Measurements from ENCODE around the gene BRD4.

Gene BRD4

GRCh38 chr19:15238639-15239155 is 93.6 kb downstream of the BRD4 start:
- no peak for DNase-seq (ENCODE audit: low read depth)
- H3K4me3 ChIP-seq (ENCODE audit: control insufficient read depth, low read depth, low read length), result no peak overlapping the region
- TF ChIP-seq, protein P1, sequence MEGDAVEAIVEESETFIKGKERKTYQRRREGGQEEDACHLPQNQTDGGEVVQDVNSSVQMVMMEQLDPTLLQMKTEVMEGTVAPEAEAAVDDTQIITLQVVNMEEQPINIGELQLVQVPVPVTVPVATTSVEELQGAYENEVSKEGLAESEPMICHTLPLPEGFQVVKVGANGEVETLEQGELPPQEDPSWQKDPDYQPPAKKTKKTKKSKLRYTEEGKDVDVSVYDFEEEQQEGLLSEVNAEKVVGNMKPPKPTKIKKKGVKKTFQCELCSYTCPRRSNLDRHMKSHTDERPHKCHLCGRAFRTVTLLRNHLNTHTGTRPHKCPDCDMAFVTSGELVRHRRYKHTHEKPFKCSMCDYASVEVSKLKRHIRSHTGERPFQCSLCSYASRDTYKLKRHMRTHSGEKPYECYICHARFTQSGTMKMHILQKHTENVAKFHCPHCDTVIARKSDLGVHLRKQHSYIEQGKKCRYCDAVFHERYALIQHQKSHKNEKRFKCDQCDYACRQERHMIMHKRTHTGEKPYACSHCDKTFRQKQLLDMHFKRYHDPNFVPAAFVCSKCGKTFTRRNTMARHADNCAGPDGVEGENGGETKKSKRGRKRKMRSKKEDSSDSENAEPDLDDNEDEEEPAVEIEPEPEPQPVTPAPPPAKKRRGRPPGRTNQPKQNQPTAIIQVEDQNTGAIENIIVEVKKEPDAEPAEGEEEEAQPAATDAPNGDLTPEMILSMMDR (IDR thresholded peaks at IDR 0.05; ENCODE audit: control insufficient read depth, insufficient read depth, low read depth, low read length, missing control alignments), result no peak

DNA sequence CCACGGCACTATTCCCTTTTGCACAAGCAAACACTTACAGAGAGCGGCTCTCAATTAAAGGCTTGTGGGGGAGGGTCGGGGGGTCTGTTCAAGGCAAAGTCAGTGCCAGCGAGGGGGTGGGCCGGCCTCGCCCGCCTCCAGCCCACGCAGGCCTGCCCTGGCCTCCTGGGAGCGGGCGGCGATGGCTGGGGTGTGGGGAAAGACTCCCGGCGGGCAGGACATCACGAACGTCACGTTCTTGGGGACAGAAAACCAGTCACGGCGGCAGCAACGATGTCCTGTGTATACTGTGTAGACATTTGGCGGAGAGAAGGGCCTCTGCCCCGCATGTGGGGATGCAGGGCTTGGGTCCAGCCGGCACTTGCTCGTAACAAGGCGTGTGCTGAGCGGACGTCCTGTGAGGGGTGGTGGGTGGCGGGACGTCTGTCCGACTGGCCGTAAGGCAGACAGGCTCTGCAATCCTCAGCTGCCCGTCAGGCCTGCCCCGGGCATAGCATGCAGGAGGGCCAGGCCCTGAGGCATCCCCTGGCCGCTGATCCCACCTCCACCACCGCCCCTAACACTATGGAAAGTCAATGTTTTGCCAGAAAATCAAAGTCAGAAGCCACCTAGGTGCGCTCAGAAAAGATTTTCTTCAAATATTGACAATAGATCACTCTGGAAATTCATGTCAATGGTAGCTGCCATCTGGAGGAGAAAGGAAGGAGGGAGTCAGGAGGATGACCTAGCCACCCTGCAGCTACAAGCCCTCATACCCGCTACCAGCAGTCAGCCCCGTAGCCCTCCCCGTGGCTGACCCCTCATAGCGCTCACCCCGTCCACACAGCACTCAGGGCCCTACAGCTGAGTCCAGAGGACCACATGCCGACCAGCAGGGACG is 94.3 kb downstream of the BRD4 start:
- no peak overlapping the region for H3K4me3 ChIP-seq (ENCODE audit: control insufficient read depth, low read depth, low read length)
- TF ChIP-seq, protein P1 (IDR thresholded peaks at IDR 0.05; ENCODE audit: control insufficient read depth, insufficient read depth, low read depth, low read length, missing control alignments), result no peak
- no peak for DNase-seq (ENCODE audit: low read depth)

- H3K4me3 ChIP-seq (ENCODE audit: control insufficient read depth, low read depth, low read length), result no peak overlapping the region
- TF ChIP-seq, protein P1 (IDR thresholded peaks at IDR 0.05; ENCODE audit: control insufficient read depth, insufficient read depth, low read depth, low read length, missing control alignments), result no peak
- no peak for DNase-seq (ENCODE audit: low read depth)
Observed at GRCh38 chr19:15236886-15237285, 95.5 kb downstream of the BRD4 start.

DNA sequence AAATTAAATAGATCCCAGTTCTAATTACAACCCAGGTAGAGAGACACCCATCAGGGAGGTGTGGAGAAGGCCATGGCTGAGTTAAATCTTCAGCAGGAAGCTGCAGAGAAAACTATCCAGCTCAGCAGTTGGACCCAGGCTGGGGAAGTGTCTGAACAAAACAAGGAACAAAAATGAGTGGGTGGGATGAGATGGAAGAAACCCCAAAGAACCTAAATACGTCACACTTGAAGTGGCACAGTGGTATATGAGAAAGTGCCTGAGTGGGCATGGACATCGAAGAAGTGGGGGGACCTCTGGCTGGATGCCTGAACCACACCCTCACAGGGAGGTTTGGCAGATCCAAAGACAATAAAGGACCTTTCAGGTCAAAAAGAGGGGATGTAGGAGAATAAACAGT is 96.6 kb downstream of the BRD4 start:
- no peak for DNase-seq (ENCODE audit: low read depth)
- no peak overlapping the region for H3K4me3 ChIP-seq (ENCODE audit: control insufficient read depth, low read depth, low read length)
- TF ChIP-seq, protein P1 (IDR thresholded peaks at IDR 0.05; ENCODE audit: control insufficient read depth, insufficient read depth, low read depth, low read length, missing control alignments), result no peak

GRCh38 chr19:15234431-15235130 is 97.8 kb downstream of the BRD4 start:
- DNase-seq (ENCODE audit: low read depth), result no peak
- TF ChIP-seq, protein P1 (IDR thresholded peaks at IDR 0.05; ENCODE audit: control insufficient read depth, insufficient read depth, low read depth, low read length, missing control alignments), result no peak
- H3K4me3 ChIP-seq (ENCODE audit: control insufficient read depth, low read depth, low read length), result no peak overlapping the region

- TF ChIP-seq, protein P1 (IDR thresholded peaks at IDR 0.05; ENCODE audit: control insufficient read depth, insufficient read depth, low read depth, low read length, missing control alignments), result no peak
- H3K4me3 ChIP-seq (ENCODE audit: control insufficient read depth, low read depth, low read length), result no peak overlapping the region
- no peak for DNase-seq (ENCODE audit: low read depth)
Observed at GRCh38 chr19:15231271-15231670, 101.1 kb downstream of the BRD4 start.

Measured in AG09309 (cell line).